GM23248 (cell line): Measurements from ENCODE around the gene PPFIA2.

ENCODE experiments used
- EZH2 ChIP-seq: fragments of 200-600 bp; sonication (generic); IDR thresholded peaks from 2 replicates; pipeline ENCODE4 v1.6.1; 2018; ENCODE audit warnings: antibody characterized with exemption, mild to moderate bottlenecking; ENCODE audit not compliant: insufficient read depth, poor library complexity, severe bottlenecking
- EZH2phosphoT487 ChIP-seq: fragments of 200-600 bp; sonication (generic); IDR thresholded peaks from 2 replicates; pipeline ENCODE4 v1.6.1; 2018; ENCODE audit warnings: antibody characterized with exemption, moderate library complexity, mild to moderate bottlenecking, low read depth; ENCODE audit not compliant: insufficient read depth

GRCh38 chr12:81520064-81520945, 238.8 kb downstream of the PPFIA2 start:
- no peak for TF ChIP-seq EZH2phosphoT487
- TF ChIP-seq EZH2: no peak
